ENCODE results near the gene C11orf54.
A peak's percentile ranks its signal among the peaks of the same experiment; 100 is the strongest.

The C11orf54 gene

GRCh38 chr11:93741094-93741881 lies at the start of gene C11orf54, which contains the start of gene TAF1D:
Gene C11orf54, plus strand, starts transcription at chr11:93741672. Its CDS starts 5,722 bp downstream, at chr11:93747394.
Gene TAF1D, minus strand, starts transcription at chr11:93741495. Its CDS starts 2,191 bp downstream, at chr11:93739304.
- peak; percentile 98 for DNase-seq

GRCh38 chr11:93694109-93694508 lies 47.4 kb upstream of the C11orf54 start:
- DNase-seq, result no peak

DNA sequence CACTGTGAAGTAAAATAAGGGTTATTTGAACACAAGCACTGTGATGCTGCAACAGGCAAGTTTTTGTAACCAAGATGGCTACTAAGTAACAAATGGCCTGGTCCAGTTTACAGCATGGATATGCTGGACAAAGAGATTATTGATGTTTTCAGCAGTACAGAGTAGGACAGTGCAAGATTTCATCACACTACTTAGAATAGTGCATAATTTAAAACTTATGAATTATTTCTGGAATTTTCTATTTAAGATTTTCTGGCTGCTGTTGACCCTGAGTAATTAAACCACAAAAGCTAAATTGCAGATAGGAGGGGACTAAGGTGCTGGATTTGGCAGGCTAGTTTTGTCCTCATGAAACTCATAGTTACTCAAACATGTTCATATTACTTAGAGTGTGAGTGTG lies 46.9 kb upstream of the C11orf54 start:
- no peak for DNase-seq

DNA sequence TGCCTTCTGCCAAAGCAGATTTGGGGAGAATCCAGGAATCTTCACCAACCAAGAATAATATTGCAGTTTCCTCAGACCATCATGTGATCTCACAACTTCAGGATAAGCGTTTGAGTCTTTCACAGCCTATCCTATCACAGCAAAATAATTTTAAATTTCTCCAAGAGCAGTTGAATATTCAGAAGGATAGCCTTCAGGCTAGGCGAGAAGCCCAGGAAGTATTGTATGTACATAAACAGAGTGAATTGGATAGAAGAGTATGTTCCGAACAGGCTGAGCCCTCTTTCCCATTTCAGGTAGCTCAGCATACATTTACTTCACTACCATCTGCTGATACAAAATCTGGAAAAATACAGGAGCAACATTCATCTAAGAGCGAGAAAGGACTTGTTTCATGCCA lies 43.9 kb upstream of the C11orf54 start:
- DNase-seq, result no peak

DNA sequence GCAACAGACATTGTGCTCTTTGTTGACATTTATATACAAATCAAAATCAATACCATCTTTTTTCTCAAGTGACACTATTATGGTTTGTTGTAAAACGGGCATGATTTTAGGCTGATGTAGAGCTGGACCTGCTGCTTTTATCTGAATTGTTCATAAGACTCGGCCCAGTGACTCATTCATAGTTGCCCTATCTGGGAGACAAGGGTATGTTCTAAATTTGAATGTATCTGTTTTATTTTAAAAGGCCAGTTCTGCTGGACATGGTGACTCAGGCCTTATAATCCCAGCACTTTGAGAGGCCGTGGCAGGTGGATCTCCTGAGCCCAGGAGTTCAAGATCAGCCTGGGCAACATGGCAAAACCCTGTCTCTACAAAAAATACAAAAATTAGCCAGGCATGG lies 40.6 kb upstream of the C11orf54 start:
- no peak for DNase-seq

- no peak for DNase-seq
Observed at GRCh38 chr11:93704237-93704636, 37.2 kb upstream of the C11orf54 start.

DNA sequence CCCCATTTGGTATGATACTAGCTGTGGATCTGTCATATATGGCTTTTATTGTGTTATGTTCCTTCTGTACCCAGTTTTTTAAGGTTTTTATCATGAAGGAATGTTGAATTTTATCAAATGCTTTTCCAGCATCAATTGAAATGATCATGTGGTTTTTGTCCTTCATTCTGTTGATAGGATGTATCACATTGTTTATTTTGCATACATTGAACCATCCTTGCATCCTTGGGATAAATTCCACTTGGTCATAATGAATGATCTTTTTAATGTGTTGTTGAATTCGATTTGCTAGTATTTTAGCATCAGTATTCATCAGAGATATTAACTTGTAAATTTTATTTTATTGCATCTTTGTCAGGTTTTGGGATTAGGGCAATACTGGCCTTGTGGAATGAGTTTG lies 31.2 kb upstream of the C11orf54 start:
- no peak for DNase-seq

GRCh38 chr11:93712678-93713077 lies 28.8 kb upstream of the C11orf54 start:
- no peak for DNase-seq

GRCh38 chr11:93715797-93716396 lies 25.6 kb upstream of the C11orf54 start:
- DNase-seq, result no peak

- DNase-seq, result no peak
Observed at GRCh38 chr11:93717501-93717900, 24.0 kb upstream of the C11orf54 start.

DNA sequence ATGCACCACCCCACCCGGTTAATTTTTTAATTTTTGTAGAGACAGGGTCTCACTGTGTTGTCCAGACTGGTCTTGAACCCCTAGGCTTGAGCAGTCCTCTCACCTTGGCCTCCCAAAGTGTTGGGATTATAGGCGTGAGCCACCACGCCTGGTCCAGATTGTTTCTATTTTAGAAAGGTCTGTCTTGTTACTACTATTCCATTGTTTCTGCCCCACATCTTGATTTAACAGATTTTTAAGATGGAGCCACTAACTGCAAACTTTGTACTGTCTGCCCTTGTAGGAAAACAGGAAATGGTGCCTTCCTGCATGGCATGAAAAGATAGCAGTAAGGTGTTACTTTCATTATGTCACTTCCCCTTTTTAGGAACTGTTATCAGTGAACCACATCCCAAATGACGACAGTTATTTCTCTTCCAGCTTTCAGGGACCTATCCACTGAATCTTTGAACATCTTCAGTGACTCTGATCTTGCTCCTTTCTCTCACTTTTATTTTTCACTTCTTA lies 23.4 kb upstream of the C11orf54 start:
- DNase-seq, result peak; percentile 43

DNA sequence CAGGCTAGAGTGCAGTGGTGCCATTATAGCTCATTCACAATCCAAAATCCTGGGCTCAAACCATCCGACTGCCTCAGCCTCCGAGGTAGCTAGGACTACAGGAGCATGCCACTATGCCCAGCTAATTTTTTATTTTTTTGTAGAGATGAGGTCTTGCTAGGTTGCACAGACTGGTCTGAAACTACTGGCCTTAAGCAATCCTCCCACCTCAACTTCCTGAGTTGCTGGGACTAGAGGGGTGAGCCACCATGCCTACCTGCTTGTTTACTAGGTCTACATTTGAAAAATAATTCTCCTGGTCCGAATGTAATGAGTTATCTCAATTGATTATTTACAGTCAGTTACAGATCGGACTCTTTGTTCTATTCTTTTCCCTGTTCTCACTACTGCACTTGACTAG lies 22.2 kb upstream of the C11orf54 start:
- no peak for DNase-seq

DNA sequence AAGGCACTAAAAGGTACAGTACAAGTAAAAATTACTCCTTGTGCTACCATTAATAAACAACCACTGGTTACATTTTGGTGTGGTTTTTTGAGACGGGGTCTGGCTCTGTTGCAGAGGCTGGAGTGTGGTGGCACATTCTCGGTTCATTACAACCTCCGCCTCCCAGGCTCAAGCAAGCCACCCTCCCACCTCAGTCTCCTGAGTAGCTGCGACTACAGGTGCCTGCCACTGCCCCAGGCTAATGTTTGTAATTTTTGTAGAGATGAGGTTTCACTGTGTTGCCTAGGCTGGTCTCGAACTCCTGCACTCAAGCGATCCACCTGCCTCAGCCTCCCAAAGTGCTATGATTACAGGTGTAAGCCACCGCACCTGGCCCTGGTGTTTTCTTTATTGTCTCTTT lies 20.9 kb upstream of the C11orf54 start:
- DNase-seq, result no peak

- DNase-seq, result no peak
Observed at GRCh38 chr11:93724089-93724488, 17.4 kb upstream of the C11orf54 start.

DNA sequence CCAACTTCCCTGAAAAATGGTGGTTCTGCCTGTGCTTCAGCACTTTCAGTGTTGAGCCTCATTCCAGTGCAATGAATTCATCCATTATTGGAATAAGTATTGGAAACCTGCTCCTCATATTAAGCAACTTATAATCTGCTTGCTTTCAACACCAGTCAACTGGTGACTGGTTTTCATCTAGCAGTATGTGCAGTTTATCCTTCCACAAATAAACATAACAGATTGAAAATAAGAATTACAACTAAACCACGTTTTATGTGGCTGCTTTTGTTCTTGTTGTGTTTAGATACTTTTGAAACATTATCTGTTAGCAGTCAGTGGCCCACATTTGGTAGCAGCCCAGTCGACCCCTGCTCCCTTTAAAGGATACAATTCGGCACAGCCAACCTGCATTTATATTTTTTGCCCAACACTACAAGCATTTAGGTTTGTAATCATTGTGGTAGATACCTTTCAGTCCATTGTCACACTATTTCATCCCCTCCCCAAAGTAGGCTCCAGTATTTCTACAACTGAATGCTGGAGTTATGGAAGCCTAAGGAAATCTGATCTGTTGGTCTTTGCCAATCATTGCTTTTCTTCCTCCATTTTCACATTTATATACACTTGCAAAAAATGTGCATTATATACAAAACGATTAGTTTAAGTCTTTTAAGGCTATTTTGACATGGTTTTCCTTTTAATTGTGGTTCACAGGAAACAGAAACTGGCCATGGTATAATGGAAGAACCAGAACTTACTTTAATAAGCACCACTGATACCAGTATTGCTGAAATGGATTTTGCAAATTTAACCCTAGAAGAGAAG lies 13.3 kb upstream of the C11orf54 start:
- DNase-seq, result no peak

DNA sequence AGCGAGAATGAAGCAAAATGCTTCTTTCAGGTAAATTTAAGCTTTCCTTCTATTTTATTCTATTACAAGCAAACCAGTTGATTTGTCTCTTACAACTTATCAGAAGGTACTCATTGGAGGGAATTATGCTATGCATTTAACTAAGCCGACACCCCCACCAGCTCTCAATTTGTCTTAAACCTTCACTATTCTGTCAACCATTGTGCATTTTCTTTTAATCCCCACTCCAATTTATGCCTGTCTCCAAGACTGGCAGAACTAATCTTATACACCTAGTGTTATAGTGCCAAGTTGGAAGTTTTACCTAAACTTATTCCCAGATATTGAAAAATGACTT lies 12.7 kb upstream of the C11orf54 start:
- no peak for DNase-seq

DNA sequence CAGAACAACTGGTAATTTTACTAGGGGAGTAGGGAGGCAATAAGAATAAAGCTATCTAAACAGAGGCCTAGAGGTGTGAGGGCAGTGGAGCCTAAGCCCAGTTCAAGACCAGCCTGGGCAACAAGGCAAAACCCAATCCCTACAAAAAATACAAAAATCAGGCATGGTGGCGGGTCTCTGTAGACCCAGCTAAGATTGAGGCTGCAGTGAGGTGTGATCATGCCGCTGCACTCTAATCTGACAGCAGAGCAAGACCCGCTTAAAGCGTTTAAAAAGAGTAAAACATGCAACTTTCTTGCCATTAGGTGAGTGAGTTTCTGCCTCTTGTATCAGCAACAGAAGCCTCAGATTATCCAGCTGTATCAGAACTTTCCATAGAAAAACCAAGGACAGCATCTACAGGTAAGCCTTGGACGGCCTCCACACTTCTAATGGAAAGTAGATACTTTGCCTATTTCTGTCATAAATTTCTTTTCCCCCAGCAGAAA lies 12.3 kb upstream of the C11orf54 start:
- no peak for DNase-seq

DNA sequence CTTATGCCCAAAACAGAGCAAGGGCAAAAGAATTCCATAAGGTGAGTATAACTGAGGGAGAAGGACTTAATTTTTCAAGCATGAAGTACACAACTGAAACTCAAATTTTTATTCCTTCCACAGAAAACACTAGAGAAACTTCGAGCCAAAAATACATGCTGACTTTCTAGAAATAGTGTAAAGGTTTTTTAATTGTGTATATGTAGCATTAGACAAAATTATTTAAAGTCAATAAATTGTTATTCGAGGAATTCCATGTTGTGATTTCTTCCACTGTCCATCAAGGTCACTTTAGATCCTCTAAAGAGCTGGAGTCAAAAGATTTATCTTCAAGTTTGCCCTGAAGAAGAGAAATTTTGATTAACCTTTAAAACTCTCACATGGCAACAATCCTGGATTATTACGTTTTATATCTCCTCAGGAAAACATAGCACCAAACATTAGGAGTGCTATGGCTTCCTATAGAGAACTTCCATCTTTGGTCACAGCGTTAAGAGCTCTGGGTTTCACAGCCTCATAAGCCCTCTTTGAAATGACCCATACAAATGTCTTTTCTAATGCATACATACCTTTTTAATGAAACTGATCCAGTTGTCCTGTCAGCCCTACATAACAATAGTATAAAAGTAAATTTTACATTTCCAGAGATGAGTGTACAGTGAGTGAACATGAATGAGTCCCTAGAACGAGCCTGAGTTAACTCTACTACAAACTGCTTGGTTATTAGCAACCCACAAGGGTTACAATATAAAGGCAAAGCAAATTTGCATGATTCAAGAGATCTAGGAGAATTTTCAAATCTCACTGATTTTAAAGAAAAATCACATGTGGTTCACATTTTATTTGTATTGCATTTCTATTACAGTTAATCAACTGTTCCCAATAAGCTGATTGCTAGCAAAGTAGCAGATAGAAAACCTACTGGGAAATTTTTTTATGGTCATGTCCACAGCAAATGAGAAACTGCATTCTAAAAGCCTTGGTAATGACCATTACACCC lies 11.1 kb upstream of the C11orf54 start:
- DNase-seq, result no peak

GRCh38 chr11:93732237-93732892 lies 9.1 kb upstream of the C11orf54 start:
- DNase-seq, result no peak

DNA sequence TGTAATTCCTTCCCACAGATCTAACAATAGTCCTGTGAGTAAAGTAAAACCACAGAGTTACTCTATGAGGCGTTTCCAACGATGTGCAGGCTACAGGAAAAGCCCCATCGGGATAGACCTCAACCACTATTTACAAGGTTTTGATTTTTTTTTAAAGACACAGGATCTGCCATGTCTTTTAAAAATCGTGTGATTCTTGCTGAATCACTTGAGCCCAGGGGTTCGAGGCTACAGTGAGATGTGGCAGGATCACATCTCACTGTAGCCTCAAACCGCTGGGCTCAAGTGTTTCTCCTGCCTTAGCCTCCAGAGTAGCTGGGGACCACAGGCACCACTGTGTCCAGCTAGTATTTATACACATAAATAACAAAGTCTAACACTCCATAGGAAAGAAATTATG lies 8.0 kb upstream of the C11orf54 start:
- DNase-seq, result no peak

DNA sequence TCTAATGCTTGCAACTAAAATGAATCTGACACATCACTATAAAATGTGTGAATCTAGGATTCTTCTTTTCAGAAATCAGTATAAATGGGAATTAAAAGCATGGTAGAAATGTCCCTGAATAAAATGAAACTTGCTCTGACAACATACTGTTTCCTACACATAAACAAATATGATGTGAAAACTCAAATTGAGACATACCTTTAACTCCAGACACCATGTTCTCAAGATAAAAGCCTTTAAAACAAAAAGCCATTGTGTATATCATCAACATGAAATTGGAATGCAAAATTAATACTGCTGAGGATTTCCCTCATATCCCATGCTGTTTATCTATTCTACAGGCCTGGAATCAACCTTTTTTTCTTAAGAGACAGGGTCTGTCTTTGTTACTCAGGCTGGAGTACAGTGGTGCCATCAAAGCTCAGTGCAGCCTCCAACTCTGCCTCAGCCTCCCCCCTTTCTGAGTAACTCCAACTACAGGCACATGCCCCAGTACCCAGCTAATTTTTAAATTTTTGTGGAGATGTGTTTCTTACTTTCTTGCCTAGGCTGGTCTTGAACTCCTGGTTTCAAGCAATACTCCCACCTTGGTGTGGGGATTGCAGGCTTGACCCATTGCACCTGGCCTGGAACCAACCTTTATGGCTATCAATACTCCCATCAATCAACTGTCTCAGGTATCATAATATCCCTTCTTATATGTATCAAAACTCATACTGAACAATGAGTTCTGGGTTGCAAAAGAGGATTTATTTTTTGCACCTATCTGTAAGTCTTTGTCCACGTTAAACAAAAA lies 6.8 kb upstream of the C11orf54 start:
- DNase-seq, result no peak
